Lung microvascular endothelial cell (primary cell): Measurements from ENCODE around the gene SGF29. TPM values are rescaled to one million over a fixed set of nuclear protein-coding genes. Genes with fewer than 3 reads are reported as not detected.
A peak's percentile ranks its signal among the peaks of the same experiment; 100 is the strongest.

Experiments used
- DNase-seq, 2 donors: peaks; one replicate each; pipeline versions ENCODE4 v3.0.0 to v3.0.0-alpha.2; 2010; ENCODE audit warnings: low read depth in 2 of 2
- total RNA-seq: library from RNA; depleted of rRNA; stranded (reverse); fragments of >200 nt; gene quantifications from 2 replicates; pipeline ENCODE4 v1.2.1, GENCODE V29; 2014

The SGF29 gene
- 5.9 and 9.1 TPM in 2 replicates for total RNA-seq

- DNase-seq, result peak; percentile 91 to 95
Measured at GRCh38 chr16:28553776-28554633, at the start of gene SGF29. SGF29 (plus strand) TSS chr16:28553920; CDS start chr16:28581070, 27,150 bp downstream.

GRCh38 chr16:28504707-28505404, 48.9 kb upstream of the SGF29 start:
- DNase-seq, result no peak

- peak in 1 of 2 donors; percentile 16 for DNase-seq
Measured at GRCh38 chr16:28505489-28506137, 48.1 kb upstream of the SGF29 start.

GRCh38 chr16:28511031-28511430, 42.7 kb upstream of the SGF29 start:
- DNase-seq, result no peak

- no peak for DNase-seq
Measured at GRCh38 chr16:28511801-28512789, 41.6 kb upstream of the SGF29 start.

GRCh38 chr16:28513484-28514181, 40.1 kb upstream of the SGF29 start:
- no peak for DNase-seq

GRCh38 chr16:28514246-28514645, 39.5 kb upstream of the SGF29 start:
- DNase-seq, result no peak

- no peak for DNase-seq
Measured at GRCh38 chr16:28520672-28521071, 33.0 kb upstream of the SGF29 start.

GRCh38 chr16:28521436-28521835, 32.3 kb upstream of the SGF29 start:
- DNase-seq, result no peak

- DNase-seq, result no peak
Measured at GRCh38 chr16:28522792-28523191, 30.9 kb upstream of the SGF29 start.

GRCh38 chr16:28524681-28525171, 29.0 kb upstream of the SGF29 start:
- peak; percentile 16 to 17 for DNase-seq

GRCh38 chr16:28526201-28527099, 27.3 kb upstream of the SGF29 start:
- no peak for DNase-seq

- DNase-seq, result peak in 1 of 2 donors; percentile 49
Measured at GRCh38 chr16:28527100-28527785, 26.5 kb upstream of the SGF29 start.

GRCh38 chr16:28527985-28528384, 25.7 kb upstream of the SGF29 start:
- no peak for DNase-seq

- DNase-seq, result peak in 1 of 2 donors; percentile 51
Measured at GRCh38 chr16:28528463-28528867, 25.3 kb upstream of the SGF29 start.

- DNase-seq, result no peak
Measured at GRCh38 chr16:28529124-28529523, 24.6 kb upstream of the SGF29 start.

- no peak for DNase-seq
Measured at GRCh38 chr16:28531777-28532744, 21.7 kb upstream of the SGF29 start.
